Measurements from ENCODE around the gene CRABP2.

GRCh38 chr1:156725683-156726280 lies 20.4 kb upstream of the CRABP2 start:
- TF ChIP-seq EZH2 (IDR thresholded peaks at IDR 0.05; ENCODE audit: borderline replicate concordance, low read depth, low read length, severe bottlenecking), result no peak
- TF ChIP-seq, protein P1, sequence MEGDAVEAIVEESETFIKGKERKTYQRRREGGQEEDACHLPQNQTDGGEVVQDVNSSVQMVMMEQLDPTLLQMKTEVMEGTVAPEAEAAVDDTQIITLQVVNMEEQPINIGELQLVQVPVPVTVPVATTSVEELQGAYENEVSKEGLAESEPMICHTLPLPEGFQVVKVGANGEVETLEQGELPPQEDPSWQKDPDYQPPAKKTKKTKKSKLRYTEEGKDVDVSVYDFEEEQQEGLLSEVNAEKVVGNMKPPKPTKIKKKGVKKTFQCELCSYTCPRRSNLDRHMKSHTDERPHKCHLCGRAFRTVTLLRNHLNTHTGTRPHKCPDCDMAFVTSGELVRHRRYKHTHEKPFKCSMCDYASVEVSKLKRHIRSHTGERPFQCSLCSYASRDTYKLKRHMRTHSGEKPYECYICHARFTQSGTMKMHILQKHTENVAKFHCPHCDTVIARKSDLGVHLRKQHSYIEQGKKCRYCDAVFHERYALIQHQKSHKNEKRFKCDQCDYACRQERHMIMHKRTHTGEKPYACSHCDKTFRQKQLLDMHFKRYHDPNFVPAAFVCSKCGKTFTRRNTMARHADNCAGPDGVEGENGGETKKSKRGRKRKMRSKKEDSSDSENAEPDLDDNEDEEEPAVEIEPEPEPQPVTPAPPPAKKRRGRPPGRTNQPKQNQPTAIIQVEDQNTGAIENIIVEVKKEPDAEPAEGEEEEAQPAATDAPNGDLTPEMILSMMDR (IDR thresholded peaks at IDR 0.05; ENCODE audit: borderline replicate concordance, extremely low read depth, low read length, poor library complexity, severe bottlenecking), result peak; percentile 98
